NB4 (cell line): ENCODE measurements around the gene PPIA.

Experiments used
- MYC ChIP-seq: IDR thresholded peaks from 2 replicates; pipeline ENCODE4 v1.6.1; 2011; ENCODE audit warnings: low read depth, low read length
- POLR2A ChIP-seq: IDR thresholded peaks from 2 replicates; pipeline ENCODE4 v1.6.1; 2011; ENCODE audit warnings: mild to moderate bottlenecking; ENCODE audit not compliant: insufficient read length; ENCODE audit errors: extremely low read depth
- TF ChIP-seq, protein P1 (sequence below): IDR thresholded peaks from one replicate; pipeline ENCODE4 v1.5.1; 2012; ENCODE audit warnings: low read depth, low read length

GRCh38 chr7:44811093-44811492, 14.6 kb downstream of the PPIA start:
- TF ChIP-seq MYC = no peak
- TF ChIP-seq, protein P1, sequence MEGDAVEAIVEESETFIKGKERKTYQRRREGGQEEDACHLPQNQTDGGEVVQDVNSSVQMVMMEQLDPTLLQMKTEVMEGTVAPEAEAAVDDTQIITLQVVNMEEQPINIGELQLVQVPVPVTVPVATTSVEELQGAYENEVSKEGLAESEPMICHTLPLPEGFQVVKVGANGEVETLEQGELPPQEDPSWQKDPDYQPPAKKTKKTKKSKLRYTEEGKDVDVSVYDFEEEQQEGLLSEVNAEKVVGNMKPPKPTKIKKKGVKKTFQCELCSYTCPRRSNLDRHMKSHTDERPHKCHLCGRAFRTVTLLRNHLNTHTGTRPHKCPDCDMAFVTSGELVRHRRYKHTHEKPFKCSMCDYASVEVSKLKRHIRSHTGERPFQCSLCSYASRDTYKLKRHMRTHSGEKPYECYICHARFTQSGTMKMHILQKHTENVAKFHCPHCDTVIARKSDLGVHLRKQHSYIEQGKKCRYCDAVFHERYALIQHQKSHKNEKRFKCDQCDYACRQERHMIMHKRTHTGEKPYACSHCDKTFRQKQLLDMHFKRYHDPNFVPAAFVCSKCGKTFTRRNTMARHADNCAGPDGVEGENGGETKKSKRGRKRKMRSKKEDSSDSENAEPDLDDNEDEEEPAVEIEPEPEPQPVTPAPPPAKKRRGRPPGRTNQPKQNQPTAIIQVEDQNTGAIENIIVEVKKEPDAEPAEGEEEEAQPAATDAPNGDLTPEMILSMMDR = no peak
- no peak for TF ChIP-seq POLR2A
